SK-N-SH treated with all-trans-retinoic acid at 6 μM for 48 hours (cell line): ENCODE measurements around the gene GPR173.

Experiments
- ATAC-seq: fragments of 200-7000 bp; cut with Tn5 transposase; 3 replicates; pipeline ENCODE4 v1.9.1; 2020; ENCODE audit warnings: mild to moderate bottlenecking, moderate library complexity
- ARNTL ChIP-seq: fragments of 450-650 bp; formaldehyde crosslinking; IDR thresholded peaks from 2 replicates; pipeline ENCODE4 v1.5.0; 2020; ENCODE audit warnings: low read depth, mild to moderate bottlenecking, moderate library complexity, borderline replicate concordance
- BACH2 ChIP-seq: fragments of 250-450 bp; sonication (Bioruptor Pico); IDR thresholded peaks from 2 replicates; pipeline ENCODE4 v1.9.0; 2021; ENCODE audit warnings: mild to moderate bottlenecking, borderline replicate concordance
- CSDC2 ChIP-seq: fragments of 250-450 bp; sonication (Bioruptor Pico); IDR thresholded peaks from 2 replicates; pipeline ENCODE4 v1.5.0; 2020; ENCODE audit warnings: mild to moderate bottlenecking, moderate library complexity
- ESRRG ChIP-seq: fragments of 250-450 bp; sonication (Bioruptor Pico); IDR thresholded peaks from 2 replicates; pipeline ENCODE4 v1.6.1; 2021; ENCODE audit warnings: mild to moderate bottlenecking
- GLIS3 ChIP-seq: fragments of 250-450 bp; sonication (Bioruptor Pico); IDR thresholded peaks from 2 replicates; pipeline ENCODE4 v1.5.0; 2020; ENCODE audit warnings: mild to moderate bottlenecking, moderate library complexity
- ISL1 ChIP-seq: fragments of 250-450 bp; sonication (Bioruptor Pico); IDR thresholded peaks from 2 replicates; pipeline ENCODE4 v2.1.2; 2022; ENCODE audit warnings: mild to moderate bottlenecking, moderate library complexity
- OSR1 ChIP-seq: fragments of 250-450 bp; sonication (Bioruptor Pico); IDR thresholded peaks from 2 replicates; pipeline ENCODE4 v1.8.0; 2022; ENCODE audit warnings: moderate library complexity, mild to moderate bottlenecking, inconsistent platforms
- PATZ1 ChIP-seq: fragments of 250-450 bp; sonication (Bioruptor Pico); IDR thresholded peaks from 2 replicates; pipeline ENCODE4 v1.8.0; 2020; ENCODE audit warnings: mild to moderate bottlenecking, moderate library complexity, borderline replicate concordance
- PPARA ChIP-seq: fragments of 250-450 bp; sonication (Bioruptor Pico); IDR thresholded peaks from 2 replicates; pipeline ENCODE4 v1.5.0; 2020; ENCODE audit warnings: mild to moderate bottlenecking, borderline replicate concordance
- RARB ChIP-seq: fragments of 250-450 bp; sonication (Bioruptor Pico); IDR thresholded peaks from 2 replicates; pipeline ENCODE4 v1.8.0; 2021; ENCODE audit warnings: mild to moderate bottlenecking, moderate library complexity
- SNAI2 ChIP-seq: fragments of 250-450 bp; sonication (Bioruptor Pico); IDR thresholded peaks from 2 replicates; pipeline ENCODE4 v1.5.0; 2020; ENCODE audit warnings: mild to moderate bottlenecking, moderate library complexity
- TOX ChIP-seq: fragments of 250-450 bp; sonication (Bioruptor Pico); IDR thresholded peaks from 2 replicates; pipeline ENCODE4 v1.8.0; 2021; ENCODE audit warnings: mild to moderate bottlenecking, moderate library complexity, borderline replicate concordance
- ZC3H10 ChIP-seq: fragments of 250-450 bp; sonication (Bioruptor Pico); IDR thresholded peaks from 2 replicates; pipeline ENCODE4 v1.5.1; 2021; ENCODE audit warnings: mild to moderate bottlenecking, moderate library complexity
- ZFP3 ChIP-seq: fragments of 250-450 bp; sonication (Bioruptor Pico); IDR thresholded peaks from 2 replicates; pipeline ENCODE4 v1.5.0; 2020; ENCODE audit warnings: mild to moderate bottlenecking, moderate library complexity
- ZFP30 ChIP-seq: fragments of 450-650 bp; formaldehyde crosslinking; IDR thresholded peaks from 2 replicates; pipeline ENCODE4 v1.5.0; 2022; ENCODE audit warnings: mild to moderate bottlenecking, moderate library complexity
- TF ChIP-seq, protein P1 (sequence below): fragments of 250-450 bp; sonication (Bioruptor Pico); IDR thresholded peaks from 2 replicates; pipeline ENCODE4 v1.5.1; 2021; ENCODE audit warnings: mild to moderate bottlenecking, moderate library complexity
- TF ChIP-seq, protein P2 (sequence below): fragments of 250-450 bp; sonication (Bioruptor Pico); IDR thresholded peaks from 2 replicates; pipeline ENCODE4 v1.5.1; 2020; ENCODE audit warnings: low read depth, mild to moderate bottlenecking, moderate library complexity
- TF ChIP-seq, protein P3 (sequence below): fragments of 250-450 bp; sonication (Bioruptor Pico); IDR thresholded peaks from 2 replicates; pipeline ENCODE4 v1.8.0; 2021; ENCODE audit warnings: low read depth, mild to moderate bottlenecking, moderate library complexity, borderline replicate concordance
- TF ChIP-seq, protein P4 (sequence below): fragments of 250-450 bp; sonication (Bioruptor Pico); IDR thresholded peaks from 2 replicates; pipeline ENCODE4 v1.5.0; 2020; ENCODE audit warnings: mild to moderate bottlenecking, moderate library complexity

The GPR173 gene

DNA sequence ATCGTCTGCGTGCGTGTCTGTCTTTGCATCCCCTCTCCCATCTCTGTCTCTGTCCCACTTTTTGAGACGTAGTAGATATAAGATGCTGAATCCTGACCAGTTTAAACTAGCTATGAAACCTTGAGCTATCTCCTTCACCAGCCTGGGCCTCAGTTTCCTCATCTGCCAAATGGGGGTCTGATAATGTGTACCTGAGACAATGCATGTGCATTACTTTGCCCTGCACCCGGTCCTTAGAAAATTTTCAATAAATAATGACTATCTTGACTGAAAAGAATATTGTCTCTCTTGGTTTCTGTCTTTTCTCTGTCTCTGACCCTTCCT lies 46.0 kb downstream of the GPR173 start:
- ATAC-seq = no peak

DNA sequence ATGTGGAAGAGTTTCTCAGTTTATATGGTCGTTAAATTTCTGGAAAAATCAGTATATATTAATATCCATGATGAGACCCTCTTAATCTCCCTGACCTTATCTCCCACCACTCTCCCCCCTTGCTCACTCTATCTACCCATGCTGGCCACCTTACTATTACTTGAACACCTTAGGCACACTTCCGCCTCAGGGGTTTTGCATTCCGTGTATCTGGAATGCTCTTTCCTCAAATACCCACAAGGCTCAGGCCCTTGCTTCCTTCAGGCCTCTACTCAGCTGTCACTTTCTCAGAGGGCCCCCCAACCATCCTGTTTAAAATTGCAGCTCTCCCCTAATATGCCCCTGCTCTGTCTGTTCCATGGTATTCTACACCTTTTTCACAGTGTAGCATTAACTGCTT lies 47.2 kb downstream of the GPR173 start:
- no peak for ATAC-seq
- TF ChIP-seq ZFP3 (no peak), ESRRG (no peak), RARB (CRISPR knock-in tag) (no peak), CSDC2 (CRISPR knock-in tag) (no peak), SNAI2 (CRISPR knock-in tag) (no peak), ZC3H10 (CRISPR knock-in tag) (no peak), PPARA (CRISPR knock-in tag) (no peak), PATZ1 (CRISPR knock-in tag) (no peak), ZFP30 (CRISPR knock-in tag) (no peak), ARNTL (CRISPR knock-in tag) (no peak)
- TF ChIP-seq, protein P1, sequence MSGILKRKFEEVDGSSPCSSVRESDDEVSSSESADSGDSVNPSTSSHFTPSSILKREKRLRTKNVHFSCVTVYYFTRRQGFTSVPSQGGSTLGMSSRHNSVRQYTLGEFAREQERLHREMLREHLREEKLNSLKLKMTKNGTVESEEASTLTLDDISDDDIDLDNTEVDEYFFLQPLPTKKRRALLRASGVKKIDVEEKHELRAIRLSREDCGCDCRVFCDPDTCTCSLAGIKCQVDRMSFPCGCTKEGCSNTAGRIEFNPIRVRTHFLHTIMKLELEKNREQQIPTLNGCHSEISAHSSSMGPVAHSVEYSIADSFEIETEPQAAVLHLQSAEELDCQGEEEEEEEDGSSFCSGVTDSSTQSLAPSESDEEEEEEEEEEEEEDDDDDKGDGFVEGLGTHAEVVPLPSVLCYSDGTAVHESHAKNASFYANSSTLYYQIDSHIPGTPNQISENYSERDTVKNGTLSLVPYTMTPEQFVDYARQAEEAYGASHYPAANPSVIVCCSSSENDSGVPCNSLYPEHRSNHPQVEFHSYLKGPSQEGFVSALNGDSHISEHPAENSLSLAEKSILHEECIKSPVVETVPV (CRISPR knock-in tag) = no peak
- TF ChIP-seq, protein P2, sequence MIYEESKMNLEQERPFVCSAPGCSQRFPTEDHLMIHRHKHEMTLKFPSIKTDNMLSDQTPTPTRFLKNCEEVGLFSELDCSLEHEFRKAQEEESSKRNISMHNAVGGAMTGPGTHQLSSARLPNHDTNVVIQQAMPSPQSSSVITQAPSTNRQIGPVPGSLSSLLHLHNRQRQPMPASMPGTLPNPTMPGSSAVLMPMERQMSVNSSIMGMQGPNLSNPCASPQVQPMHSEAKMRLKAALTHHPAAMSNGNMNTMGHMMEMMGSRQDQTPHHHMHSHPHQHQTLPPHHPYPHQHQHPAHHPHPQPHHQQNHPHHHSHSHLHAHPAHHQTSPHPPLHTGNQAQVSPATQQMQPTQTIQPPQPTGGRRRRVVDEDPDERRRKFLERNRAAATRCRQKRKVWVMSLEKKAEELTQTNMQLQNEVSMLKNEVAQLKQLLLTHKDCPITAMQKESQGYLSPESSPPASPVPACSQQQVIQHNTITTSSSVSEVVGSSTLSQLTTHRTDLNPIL (CRISPR knock-in tag) = no peak
- TF ChIP-seq, protein P3, sequence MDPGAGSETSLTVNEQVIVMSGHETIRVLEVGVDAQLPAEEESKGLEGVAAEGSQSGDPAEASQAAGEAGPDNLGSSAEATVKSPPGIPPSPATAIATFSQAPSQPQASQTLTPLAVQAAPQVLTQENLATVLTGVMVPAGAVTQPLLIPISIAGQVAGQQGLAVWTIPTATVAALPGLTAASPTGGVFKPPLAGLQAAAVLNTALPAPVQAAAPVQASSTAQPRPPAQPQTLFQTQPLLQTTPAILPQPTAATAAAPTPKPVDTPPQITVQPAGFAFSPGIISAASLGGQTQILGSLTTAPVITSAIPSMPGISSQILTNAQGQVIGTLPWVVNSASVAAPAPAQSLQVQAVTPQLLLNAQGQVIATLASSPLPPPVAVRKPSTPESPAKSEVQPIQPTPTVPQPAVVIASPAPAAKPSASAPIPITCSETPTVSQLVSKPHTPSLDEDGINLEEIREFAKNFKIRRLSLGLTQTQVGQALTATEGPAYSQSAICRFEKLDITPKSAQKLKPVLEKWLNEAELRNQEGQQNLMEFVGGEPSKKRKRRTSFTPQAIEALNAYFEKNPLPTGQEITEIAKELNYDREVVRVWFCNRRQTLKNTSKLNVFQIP = no peak
- TF ChIP-seq, protein P4, sequence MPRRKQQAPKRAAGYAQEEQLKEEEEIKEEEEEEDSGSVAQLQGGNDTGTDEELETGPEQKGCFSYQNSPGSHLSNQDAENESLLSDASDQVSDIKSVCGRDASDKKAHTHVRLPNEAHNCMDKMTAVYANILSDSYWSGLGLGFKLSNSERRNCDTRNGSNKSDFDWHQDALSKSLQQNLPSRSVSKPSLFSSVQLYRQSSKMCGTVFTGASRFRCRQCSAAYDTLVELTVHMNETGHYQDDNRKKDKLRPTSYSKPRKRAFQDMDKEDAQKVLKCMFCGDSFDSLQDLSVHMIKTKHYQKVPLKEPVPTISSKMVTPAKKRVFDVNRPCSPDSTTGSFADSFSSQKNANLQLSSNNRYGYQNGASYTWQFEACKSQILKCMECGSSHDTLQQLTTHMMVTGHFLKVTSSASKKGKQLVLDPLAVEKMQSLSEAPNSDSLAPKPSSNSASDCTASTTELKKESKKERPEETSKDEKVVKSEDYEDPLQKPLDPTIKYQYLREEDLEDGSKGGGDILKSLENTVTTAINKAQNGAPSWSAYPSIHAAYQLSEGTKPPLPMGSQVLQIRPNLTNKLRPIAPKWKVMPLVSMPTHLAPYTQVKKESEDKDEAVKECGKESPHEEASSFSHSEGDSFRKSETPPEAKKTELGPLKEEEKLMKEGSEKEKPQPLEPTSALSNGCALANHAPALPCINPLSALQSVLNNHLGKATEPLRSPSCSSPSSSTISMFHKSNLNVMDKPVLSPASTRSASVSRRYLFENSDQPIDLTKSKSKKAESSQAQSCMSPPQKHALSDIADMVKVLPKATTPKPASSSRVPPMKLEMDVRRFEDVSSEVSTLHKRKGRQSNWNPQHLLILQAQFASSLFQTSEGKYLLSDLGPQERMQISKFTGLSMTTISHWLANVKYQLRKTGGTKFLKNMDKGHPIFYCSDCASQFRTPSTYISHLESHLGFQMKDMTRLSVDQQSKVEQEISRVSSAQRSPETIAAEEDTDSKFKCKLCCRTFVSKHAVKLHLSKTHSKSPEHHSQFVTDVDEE (CRISPR knock-in tag) = no peak

More for the DNA sequence above, 46.0 kb downstream of the GPR173 start:
- TF ChIP-seq BACH2 (CRISPR knock-in tag) (no peak), ZFP30 (CRISPR knock-in tag) (no peak), TOX (no peak), PATZ1 (CRISPR knock-in tag) (no peak), GLIS3 (CRISPR knock-in tag) (no peak), OSR1 (CRISPR knock-in tag) (no peak), ARNTL (CRISPR knock-in tag) (no peak), ZFP3 (no peak), ISL1 (no peak)
- TF ChIP-seq, protein P3 = no peak
- TF ChIP-seq, protein P2 (CRISPR knock-in tag) = no peak
- TF ChIP-seq, protein P1 (CRISPR knock-in tag) = no peak
- TF ChIP-seq, all 23 proteins: peak for 0
